IPS DF 6.9 (cell line): ENCODE data around the gene LRP10.

Experiments
- DNase-seq: peaks from one replicate; pipeline ENCODE4 v3.0.0-alpha.2; 2013; ENCODE audit warnings: low read depth, low spot score
- H3K27ac ChIP-seq: one replicate; pipeline ENCODE4 v1.5.1; 2013; ENCODE audit warnings: low read length, control low read depth
- H3K27me3 ChIP-seq: 2 replicates; pipeline ENCODE4 v1.6.1; 2013; ENCODE audit warnings: mild to moderate bottlenecking, low read length; ENCODE audit not compliant: control insufficient read depth, insufficient read depth
- H3K36me3 ChIP-seq: 2 replicates; pipeline ENCODE4 v1.6.1; 2013; ENCODE audit warnings: low read length; ENCODE audit not compliant: control insufficient read depth, insufficient read depth
- H3K4me1 ChIP-seq: 2 replicates; pipeline ENCODE4 v1.6.1; 2013; ENCODE audit warnings: low read length; ENCODE audit not compliant: control insufficient read depth, insufficient read depth
- H3K4me3 ChIP-seq: 2 replicates; pipeline ENCODE4 v1.5.1; 2013; ENCODE audit warnings: mild to moderate bottlenecking, low read length
- H3K9me3 ChIP-seq: 2 replicates; pipeline ENCODE4 v1.6.1; 2013; ENCODE audit warnings: low read length, inconsistent platforms; ENCODE audit not compliant: control insufficient read depth, insufficient read depth
- WGBS: extraction: QIAGEN DNeasy Blood & Tissue Kit; methylation state at CpG from one replicate; pipeline ENCODE4 v1.1.7; 2013; ENCODE audit warnings: mixed read lengths, missing lambda C conversion rate; ENCODE audit not compliant: insufficient read length, insufficient coverage; 5-methylcytosine and 5-hydroxymethylcytosine counted together

The LRP10 gene

GRCh38 chr14:22836301-22837113 lies 35.0 kb upstream of the LRP10 start, which contains the start of gene MMP14:
Gene MMP14, plus strand, starts transcription at chr14:22836585. Its CDS starts 233 bp downstream, at chr14:22836818.
- no peak within 1 kb of the TSS for H3K27ac ChIP-seq
- H3K27me3 ChIP-seq = no peaks in the 10 kb centered on the region
- H3K9me3 ChIP-seq = no peaks in the 10 kb centered on the region
- peaks cover 12% of the 10 kb centered on the region for H3K4me1 ChIP-seq
- WGBS = no CpG with 5 or more reads among the region's 46 CpGs
- H3K36me3 ChIP-seq = peaks cover 5% of the 10 kb centered on the region; the same call in 1 of the 2 replicates
- H3K4me3 ChIP-seq = peak within 1 kb of the TSS; percentile 79
- no peak for DNase-seq

GRCh38 chr14:22837114-22837749 lies 34.3 kb upstream of the LRP10 start:
- Histone ChIP-seq H3K36me3 (peaks cover 7% of the 10 kb centered on the region), H3K4me1 (peaks cover 12% of the 10 kb centered on the region), H3K4me3 (peak overlapping the region; percentile 79), H3K9me3 (no peaks in the 10 kb centered on the region), H3K27ac (no peak overlapping the region), H3K27me3 (no peaks in the 10 kb centered on the region)
- DNase-seq = no peak
- WGBS = no CpG with 5 or more reads among the region's 57 CpGs

- Histone ChIP-seq H3K27me3 (no peaks in the 10 kb centered on the region), H3K36me3 (peaks cover 11% of the 10 kb centered on the region), H3K4me3 (peak overlapping the region; percentile 79; the same call in 1 of the 2 replicates), H3K4me1 (peaks cover 12% of the 10 kb centered on the region), H3K9me3 (no peaks in the 10 kb centered on the region), H3K27ac (no peak overlapping the region)
- WGBS = no CpG with 5 or more reads among the region's 25 CpGs
- DNase-seq = no peak
Observed at GRCh38 chr14:22837750-22838538, 33.6 kb upstream of the LRP10 start.

GRCh38 chr14:22838631-22839041 lies 32.9 kb upstream of the LRP10 start:
- no peak overlapping the region for H3K27ac ChIP-seq
- H3K4me3 ChIP-seq = no peak overlapping the region
- no peaks in the 10 kb centered on the region for H3K27me3 ChIP-seq
- DNase-seq = no peak
- H3K9me3 ChIP-seq = no peaks in the 10 kb centered on the region
- H3K4me1 ChIP-seq = peaks cover 12% of the 10 kb centered on the region
- WGBS = no CpG with 5 or more reads among the region's 6 CpGs
- H3K36me3 ChIP-seq = peaks cover 16% of the 10 kb centered on the region

- peaks cover 12% of the 10 kb centered on the region for H3K4me1 ChIP-seq
- no peak overlapping the region for H3K4me3 ChIP-seq
- DNase-seq = no peak
- peaks cover 13% of the 10 kb centered on the region for H3K36me3 ChIP-seq
- H3K27ac ChIP-seq = no peak overlapping the region
- H3K9me3 ChIP-seq = no peaks in the 10 kb centered on the region
- H3K27me3 ChIP-seq = no peaks in the 10 kb centered on the region
- WGBS = no CpG with 5 or more reads among the region's 6 CpGs
Observed at GRCh38 chr14:22839159-22839779, 32.3 kb upstream of the LRP10 start.

- Histone ChIP-seq H3K27ac (no peak overlapping the region), H3K4me1 (peaks cover 12% of the 10 kb centered on the region), H3K36me3 (peaks cover 28% of the 10 kb centered on the region), H3K9me3 (no peaks in the 10 kb centered on the region), H3K4me3 (no peak overlapping the region), H3K27me3 (no peaks in the 10 kb centered on the region)
- WGBS = no CpG with 5 or more reads among the region's 9 CpGs
- no peak for DNase-seq
Observed at GRCh38 chr14:22841311-22841710, 30.2 kb upstream of the LRP10 start.

GRCh38 chr14:22841769-22842168 lies 29.8 kb upstream of the LRP10 start:
- H3K27me3 ChIP-seq = no peaks in the 10 kb centered on the region
- no peak for DNase-seq
- H3K36me3 ChIP-seq = peaks cover 30% of the 10 kb centered on the region
- no peak overlapping the region for H3K4me3 ChIP-seq
- peaks cover 12% of the 10 kb centered on the region for H3K4me1 ChIP-seq
- H3K9me3 ChIP-seq = no peaks in the 10 kb centered on the region
- no peak overlapping the region for H3K27ac ChIP-seq
- WGBS = no CpG with 5 or more reads among the region's 8 CpGs

GRCh38 chr14:22842211-22843122 lies 29.1 kb upstream of the LRP10 start:
- H3K4me1 ChIP-seq = peaks cover 12% of the 10 kb centered on the region
- H3K27me3 ChIP-seq = no peaks in the 10 kb centered on the region
- H3K4me3 ChIP-seq = no peak overlapping the region
- WGBS = no CpG with 5 or more reads among the region's 28 CpGs
- H3K36me3 ChIP-seq = peaks cover 33% of the 10 kb centered on the region
- no peak for DNase-seq
- H3K9me3 ChIP-seq = no peaks in the 10 kb centered on the region
- no peak overlapping the region for H3K27ac ChIP-seq

GRCh38 chr14:22843123-22843925 lies 28.2 kb upstream of the LRP10 start:
- no peaks in the 10 kb centered on the region for H3K27me3 ChIP-seq
- WGBS = no CpG with 5 or more reads among the region's 21 CpGs
- H3K36me3 ChIP-seq = peaks cover 33% of the 10 kb centered on the region

More at GRCh38 chr14:22843123-22843925, 28.2 kb upstream of the LRP10 start:
- peaks cover 12% of the 10 kb centered on the region for H3K4me1 ChIP-seq
- no peaks in the 10 kb centered on the region for H3K9me3 ChIP-seq
- no peak overlapping the region for H3K27ac ChIP-seq
- DNase-seq = no peak
- H3K4me3 ChIP-seq = no peak overlapping the region
